HG03354 (cell line): ENCODE results near the gene FAM47E.
"Not testable (repeated sequence)": the region's sequence is repeated elsewhere in the genome, so short reads cannot be mapped to it uniquely, and the experiment has no call there.

Experiments
- ATAC-seq: cut with Tn5 transposase; IDR thresholded peaks from one replicate; pipeline ENCODE4 v1.9.1; 2021; ENCODE audit warnings: mild to moderate bottlenecking; ENCODE audit not compliant: unreplicated experiment, poor library complexity, severe bottlenecking

Gene FAM47E

DNA sequence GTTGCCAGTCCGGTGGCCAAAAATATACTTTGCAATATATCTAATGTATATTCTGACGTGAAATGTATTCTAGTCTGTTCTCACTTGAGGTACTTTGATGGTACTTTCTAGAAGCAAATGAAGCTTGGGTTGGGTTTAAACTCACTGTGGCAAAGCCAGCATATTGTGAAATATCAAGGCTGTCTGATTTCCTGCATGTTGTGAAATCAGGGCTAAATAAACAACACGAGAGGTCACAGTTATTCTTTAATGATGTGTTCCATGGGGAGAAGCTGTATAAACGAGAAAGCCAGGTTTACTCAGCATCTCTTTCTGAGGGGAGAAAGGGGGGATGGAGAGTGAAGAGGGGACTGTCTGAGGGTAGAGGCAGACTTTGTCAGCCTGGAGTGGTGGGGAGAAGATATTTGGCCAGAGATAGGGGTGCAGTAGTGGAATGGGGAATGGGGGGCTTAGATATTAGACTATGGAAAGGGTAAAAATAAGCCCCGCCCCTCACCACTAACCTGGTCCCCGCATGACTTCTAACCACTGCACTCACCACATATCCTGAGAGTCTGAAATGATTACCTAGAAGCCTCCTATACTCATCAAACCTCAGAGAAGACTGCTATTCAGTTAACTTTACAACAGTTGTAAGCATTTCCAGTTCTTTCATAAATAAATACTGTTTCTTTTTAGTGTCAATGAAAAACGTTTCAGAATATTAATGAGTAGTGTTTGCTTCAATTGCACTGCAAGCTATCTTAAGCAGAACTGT is 32.0 kb upstream of the FAM47E start:
- ATAC-seq = no peak

DNA sequence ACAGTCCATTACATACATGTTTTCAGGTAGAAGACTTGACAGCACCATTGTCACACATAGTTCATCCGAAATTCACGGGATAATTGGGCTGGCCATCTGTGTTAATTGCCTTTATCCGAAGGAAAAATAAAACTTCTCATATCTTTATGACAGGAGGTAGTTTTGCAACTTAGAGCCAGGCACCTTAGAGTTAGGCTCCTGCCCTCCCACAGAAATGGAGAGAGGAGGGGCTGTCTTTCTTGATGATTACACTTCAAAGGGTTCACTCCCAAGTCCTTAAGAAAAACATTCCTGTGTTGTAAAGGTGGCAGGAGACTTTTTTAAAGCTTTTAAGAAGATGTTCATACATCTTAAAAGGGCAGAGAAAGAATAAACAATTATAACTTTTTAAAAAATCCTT is 27.4 kb upstream of the FAM47E start:
- ATAC-seq = no peak

DNA sequence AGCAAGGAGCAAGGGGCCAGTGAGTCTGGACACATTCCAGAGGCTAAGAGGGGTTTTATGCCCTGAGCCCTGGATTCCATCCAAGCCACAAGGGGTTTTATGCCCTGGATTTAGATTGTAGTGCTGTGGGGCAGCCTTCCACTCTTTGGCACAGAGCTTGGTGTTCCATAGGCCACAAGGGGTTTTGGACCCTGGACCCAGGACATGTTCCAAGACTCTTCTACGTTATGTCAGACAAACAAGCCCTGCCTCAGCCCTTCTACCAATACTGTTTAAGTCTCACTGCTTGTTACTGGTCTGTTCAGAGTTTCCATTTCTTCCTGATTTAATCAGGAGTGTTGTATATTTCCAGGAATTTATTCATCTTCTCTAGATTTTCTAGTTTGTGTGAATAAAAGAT is 25.1 kb upstream of the FAM47E start:
- no peak for ATAC-seq

DNA sequence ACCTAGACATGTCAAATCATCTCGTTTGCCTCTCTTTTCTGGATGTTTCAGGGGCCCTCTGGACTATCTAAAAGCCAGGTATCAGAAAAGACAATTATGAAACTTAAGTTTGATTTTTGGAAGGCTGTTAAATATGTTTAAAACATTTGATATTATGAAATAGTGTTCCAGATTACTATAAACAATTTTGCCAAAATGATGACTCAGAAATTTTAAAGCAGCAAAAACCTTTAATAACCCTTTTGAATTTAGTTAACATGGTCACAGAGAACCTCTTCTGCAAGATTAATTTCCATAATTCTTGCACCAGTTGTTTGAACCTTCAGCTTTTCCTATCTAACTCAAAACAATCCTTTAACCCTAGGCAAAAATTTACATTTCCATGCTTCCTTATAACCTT is 18.8 kb upstream of the FAM47E start:
- ATAC-seq = no peak

DNA sequence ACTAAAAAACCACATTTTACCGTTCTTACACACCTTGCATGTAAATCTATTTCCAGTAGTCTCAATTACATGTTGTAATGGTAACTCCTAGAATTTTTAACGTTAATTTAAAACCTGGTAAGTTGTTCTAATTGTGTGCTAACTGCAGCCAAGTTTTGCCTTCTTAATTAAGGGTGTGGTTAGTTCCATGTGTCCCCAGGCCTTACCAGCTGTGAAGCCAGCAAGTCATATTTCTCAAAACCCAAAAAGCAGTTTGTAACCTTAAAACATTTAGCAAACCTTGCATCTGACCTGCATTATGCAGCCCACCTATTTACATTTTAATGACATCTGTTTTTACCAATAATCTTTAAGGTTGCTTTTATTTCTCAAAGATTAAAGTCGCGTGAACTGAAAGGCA is 18.4 kb upstream of the FAM47E start:
- no peak for ATAC-seq

DNA sequence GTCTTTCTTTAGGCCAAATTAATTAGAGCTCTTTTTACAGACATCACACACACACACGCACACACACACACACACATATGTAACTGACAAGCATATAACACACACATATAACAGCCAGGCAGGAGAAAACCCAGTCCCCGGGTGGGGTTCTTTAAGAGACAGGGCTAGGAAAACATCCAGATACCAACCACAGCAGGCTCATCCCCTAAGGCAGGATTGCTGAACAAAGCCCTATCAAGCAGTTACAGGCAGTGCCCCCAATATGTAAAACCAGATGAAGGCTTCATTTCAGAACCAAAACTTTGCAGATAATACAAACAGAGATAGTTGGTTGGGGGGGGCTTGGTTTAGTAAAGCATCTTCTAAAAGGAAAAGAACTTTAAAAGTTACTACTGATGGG is 18.0 kb upstream of the FAM47E start:
- ATAC-seq = no peak

DNA sequence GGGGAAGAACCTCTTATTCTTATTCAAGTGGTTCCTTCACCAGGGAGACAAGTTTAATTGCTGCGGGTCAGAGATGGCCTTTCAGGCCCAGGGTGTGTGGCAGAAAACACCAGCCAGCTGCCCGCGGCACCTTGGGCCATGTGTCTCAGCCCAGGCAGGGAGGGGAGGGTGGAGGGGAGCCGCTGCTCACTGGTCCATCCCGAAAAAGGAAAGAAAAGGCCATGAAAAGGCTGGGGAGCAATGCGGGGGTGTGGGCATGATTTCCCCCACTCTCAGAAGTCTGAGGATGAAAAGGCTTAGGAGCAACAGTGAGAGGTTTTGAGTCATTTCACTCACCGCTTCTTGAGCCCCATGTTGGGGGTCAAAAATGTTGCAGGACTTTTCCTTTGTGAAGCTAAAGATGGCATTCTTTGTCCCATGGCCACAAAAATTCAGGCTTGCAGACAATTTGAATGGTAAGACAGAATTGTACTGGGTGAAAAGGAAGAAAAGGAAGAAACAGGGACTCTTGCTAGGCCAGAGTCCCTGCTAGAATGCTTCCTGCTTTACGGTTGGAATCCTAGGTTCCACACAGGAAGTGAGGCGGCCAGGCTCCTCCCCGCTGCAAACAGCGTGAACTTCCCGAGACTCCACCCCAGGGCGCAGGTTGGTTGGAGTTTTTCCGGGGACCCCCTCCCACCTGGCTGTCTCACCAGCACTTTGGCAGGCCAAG is 17.4 kb upstream of the FAM47E start:
- no peak for ATAC-seq

DNA sequence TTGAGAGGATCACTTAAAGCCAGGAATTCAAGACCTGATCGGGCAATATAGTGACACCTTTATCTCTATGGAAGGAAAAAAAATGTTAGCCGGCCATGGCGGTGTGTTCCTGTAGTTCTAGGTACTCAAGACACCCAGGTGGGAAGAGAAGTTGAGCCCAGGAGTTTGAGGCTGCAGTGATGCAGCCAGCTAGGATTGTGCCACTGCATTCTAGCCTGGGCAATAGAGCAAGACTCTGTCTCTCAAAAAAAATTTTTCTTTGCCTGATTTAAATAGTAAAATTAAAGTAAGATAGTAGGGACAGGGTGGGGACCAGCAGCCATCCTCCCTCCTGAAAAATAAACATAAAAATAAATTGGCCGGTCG is 16.9 kb upstream of the FAM47E start:
- ATAC-seq = no peak

DNA sequence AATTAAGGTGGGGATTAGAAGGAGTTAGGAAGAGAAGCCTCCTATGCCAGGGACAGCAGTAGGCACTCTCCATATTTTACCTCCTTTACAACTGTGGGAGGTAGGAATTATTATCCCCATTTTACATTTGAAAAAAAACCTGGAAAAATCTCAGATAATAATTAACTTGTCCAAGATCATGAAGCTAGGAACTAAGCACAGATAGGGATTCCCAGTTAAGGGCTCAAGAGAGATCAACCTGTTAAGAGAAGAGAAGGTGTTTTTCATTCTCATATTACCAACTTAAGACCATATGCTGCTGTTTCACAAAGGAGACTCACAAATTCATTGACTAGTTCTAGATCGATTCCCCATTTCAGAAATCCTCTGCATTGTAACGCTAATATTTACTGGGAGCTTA is 16.1 kb upstream of the FAM47E start:
- no peak for ATAC-seq

DNA sequence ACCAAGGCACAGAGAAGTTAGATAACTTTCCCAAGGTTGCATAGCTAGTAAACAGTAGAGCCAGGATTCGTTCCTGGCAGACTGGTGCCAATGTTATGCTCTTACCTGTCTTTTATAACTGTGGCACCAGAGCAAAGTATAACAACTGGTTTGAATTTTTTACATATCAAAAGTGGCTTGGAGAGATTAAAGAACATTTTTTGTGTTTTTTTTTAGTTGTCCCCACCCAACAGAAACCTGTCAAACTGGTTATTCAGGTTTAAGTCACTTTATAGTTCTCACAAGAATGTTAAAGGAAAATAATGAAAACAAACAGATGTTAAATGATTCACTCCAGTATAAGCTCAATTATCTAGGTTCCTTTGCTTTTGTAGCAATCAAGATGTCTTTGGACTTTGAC is 15.6 kb upstream of the FAM47E start:
- ATAC-seq = no peak

DNA sequence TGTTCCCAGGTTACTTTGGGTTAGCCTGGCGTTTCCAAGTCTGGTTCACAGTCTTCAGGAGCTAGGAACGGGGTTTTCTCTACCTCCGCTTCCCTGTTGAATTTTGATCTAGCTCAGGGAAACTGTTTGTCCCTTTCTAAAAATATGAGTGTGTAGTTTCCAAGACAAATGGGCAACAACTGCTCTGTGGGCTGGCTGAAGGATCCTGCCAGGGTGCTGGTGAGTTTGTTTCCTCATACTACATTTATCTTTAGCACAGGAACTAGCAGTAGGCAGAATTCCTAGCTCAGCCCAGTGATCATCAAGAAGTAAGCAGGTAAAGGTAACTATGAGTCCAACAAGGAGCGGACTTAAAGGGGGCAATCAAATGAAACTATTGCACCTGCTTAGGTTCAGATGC is 13.3 kb upstream of the FAM47E start:
- no peak for ATAC-seq

DNA sequence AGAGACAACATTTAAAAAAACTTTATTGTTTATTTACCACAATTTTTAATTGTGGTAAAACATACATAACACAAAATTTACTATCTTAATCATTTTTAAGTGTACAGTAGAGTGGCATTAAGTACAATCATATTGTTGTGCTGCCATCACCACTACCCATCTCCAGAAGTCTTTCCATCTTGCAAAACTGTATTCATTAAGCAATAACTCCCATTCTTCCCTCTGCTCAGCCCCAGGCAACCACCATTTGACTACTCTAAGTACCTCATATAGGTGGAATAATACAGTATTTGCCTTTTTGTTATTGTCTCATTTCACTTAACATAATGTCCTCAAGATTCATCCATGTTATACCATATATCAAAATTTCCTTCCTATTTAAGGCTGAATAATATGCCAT is 12.8 kb upstream of the FAM47E start:
- ATAC-seq = no peak

DNA sequence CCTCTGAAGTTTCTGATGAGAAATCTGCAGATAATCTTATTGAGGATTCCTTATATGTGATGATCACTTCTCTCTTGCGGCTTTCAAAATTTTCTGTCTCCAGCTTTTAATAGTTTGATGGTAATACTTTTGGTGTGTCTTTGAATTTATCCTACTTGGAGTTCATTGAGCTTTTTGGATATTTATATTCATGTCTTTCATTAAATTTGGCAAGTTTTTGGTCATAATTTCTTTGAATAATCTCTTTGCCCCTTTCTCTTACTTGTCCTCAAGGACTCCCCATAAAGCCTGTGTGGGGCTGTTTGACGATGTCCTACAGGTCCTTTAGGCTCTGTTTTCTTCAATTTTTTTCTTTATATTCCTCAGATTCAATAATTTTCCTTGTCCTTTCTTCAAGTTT is 11.3 kb upstream of the FAM47E start:
- no peak for ATAC-seq

DNA sequence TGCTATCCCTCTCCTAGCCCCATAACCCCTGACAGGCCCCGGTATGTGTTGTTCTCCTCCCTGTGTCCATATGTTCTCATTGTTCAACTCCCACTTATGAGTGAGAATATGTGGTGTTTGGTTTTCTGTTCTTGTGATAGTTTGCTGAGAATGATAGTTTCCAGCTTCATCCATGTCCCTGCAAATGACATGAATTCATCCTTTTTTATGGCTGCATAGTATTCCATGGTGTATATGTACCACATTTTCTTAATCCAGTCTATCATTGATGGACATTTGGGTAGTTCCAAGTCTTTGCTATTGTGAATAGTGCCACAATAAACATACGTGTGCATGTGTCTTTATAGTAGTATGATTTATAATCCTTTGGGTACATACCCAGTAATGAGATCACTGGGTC is 7.6 kb upstream of the FAM47E start:
- ATAC-seq = not testable (repeated sequence)

DNA sequence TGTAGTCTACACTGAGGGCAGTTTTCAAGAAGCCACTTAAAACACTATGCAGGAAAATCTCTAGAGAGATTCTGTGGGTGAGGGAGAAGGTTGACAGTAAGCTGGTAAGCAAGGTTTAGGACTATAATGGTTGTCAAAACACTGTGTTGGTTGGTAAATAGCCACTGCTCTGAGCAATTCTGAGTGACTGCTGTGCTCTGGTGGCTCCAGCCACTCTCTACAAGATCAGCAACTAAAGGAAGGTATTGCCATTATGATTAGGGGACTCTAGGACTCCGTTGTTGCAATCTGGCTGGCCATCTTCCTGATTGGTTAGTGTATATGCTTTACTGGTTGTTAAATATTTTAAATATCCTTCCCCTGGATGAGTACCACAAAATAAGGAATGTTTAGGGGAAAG is 5.5 kb upstream of the FAM47E start:
- ATAC-seq = no peak

DNA sequence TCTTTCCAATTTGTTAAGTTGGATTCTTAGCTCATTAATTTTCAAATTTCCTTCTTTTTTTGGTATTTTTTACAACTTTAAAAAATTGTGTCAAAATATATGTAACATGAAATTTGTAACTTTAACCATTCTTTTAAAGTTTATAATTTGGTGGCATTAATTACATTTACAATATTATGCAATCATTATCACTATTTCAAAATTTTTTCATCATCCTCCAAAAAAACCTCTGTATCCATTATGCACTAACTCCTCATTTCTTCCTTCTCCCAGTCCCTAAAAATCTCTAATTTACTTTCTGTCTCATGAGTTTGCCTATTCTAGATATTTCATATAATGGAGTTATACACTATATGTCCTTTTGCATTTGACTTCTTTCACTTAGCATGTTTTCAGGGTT is 4.7 kb upstream of the FAM47E start:
- no peak for ATAC-seq

DNA sequence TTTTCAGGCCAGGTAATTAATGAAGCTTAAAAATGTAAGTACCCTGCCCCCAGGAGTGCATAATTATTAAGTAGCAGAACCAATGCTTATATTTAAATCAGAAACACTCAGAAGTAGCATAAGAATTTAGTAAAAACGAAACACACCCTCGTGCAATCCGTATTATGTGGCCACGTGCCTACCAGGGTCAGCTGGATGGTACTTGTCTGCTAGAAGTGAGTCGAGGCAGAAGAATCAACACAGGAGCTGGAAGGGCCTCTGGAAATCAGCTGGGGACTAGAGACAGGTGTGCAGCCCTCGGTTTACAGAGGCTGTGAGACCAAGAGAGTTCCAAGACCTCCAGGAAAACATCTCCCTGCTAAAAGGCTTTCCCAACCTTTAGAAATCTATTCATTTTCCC is 559 bp upstream of the FAM47E start:
- no peak for ATAC-seq

DNA sequence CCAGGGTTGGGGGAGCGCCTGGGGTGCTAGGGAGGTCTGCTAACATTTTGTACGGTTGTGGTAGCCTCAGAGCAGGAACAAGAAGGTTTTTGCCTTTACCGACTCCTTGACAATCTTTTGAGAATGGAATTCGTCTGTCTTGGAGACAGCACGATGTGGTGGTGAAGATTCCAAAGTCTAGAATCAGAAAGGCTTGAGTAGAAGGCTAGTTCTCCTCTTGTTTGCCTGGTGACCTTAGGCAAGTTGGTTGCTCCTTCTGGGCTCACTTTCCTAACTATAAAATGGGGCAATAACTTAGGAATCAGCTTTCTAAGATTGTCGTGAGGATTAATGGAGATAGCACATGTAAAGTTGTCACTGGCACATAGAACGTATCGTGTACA is 741 bp downstream of the FAM47E start:
- no peak for ATAC-seq

DNA sequence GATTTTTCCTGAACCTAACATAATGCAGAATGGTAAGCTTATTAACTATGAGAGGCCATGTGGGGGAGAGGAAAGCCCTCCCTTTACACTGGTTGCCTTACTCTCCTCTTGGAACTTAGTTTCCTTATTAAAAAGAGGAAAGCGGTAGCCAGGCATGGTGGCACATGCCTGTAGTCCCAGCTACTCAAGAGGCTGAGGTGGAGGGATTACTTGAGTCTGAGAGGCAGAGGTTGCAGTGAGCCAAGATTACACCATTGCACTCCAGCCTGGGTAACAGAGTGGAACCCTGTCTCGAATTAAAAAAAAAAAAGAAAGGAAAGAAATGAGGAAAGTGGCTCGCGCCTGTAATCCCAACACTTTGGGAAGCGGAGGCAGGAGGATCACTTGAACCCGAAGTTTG is 2.0 kb downstream of the FAM47E start:
- ATAC-seq = no peak

DNA sequence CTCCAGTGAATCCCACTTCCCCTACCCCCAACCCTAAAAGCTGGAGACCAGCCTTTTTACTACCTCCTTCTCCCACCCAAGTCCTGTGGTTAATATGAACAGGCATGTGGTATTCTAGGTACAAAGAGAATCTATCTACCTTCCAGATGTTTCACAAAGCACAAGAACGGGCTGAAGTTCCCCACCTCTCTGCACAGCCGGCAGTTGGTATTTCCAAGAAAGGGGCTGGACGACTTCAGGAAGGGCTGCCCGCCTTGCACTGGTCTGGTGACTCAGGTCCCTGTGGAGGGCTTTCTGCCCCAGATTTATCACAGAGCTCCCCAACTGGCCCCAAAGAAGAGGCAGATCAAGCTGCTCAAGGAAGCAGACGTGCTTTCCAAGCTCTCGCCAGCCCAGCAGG is 4.5 kb downstream of the FAM47E start:
- no peak for ATAC-seq

DNA sequence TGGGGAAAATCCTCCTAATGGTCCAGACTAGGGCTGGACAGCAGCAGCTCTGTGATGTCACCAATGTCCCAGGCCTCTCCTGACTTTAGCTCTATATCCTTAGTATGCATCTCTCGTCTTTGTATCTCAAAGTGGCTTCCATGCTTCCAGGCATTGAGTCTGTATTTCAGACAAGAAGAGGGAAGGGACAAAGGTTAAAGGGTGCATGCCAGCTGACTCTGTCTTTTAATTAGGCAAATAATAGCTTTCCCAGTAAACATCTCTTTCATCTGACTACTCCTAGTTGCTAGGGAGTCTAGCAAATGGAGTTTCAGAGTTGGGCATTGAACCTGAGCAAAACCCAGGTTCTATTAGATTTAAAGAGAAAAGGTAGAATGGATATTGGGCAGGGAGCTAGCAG is 5.4 kb downstream of the FAM47E start:
- ATAC-seq = no peak

DNA sequence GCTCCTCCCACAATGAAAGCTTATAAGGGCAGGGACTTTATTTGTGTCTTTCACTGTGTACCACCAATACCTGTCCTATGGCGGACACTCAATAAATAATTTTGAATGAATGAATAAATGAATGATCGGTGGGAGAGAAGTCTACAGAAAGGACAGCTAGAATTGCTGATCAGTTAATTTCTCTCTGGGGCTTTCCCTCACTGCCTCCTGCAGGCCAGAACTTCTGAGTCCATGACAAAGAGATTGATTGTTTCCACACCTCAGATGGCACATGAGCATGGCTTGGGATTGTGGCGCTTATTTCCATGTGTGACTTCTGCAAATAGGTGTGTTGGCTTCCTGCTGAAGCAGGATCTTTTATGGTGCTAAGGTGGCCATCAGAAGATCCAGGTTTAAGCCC is 6.3 kb downstream of the FAM47E start:
- ATAC-seq = no peak
